Breast epithelium (tissue), 3 donors: ENCODE measurements around the gene TTC9B.

Source experiments
- CTCF ChIP-seq, 3 donors: fragments of 450-650 bp; IDR thresholded peaks; one replicate each; pipeline ENCODE4 v1.5.1; 2016 to 2017; ENCODE audit warnings: antibody characterized with exemption in 3 of 3, mild to moderate bottlenecking in 3 of 3, moderate library complexity in 3 of 3
- POLR2A ChIP-seq: fragments of 450-650 bp; IDR thresholded peaks from one replicate; pipeline ENCODE4 v1.6.1; 2016; ENCODE audit warnings: antibody characterized with exemption, mild to moderate bottlenecking, moderate library complexity
- POLR2AphosphoS5 ChIP-seq, 3 donors: sonication (generic); formaldehyde crosslinking; IDR thresholded peaks; one replicate each; pipeline ENCODE4 v1.6.1; 2017; ENCODE audit warnings: antibody characterized with exemption in 3 of 3

- TF ChIP-seq CTCF (IDR thresholded peaks at IDR 0.05) (no peak), POLR2A (no peak), POLR2AphosphoS5 (IDR thresholded peaks at IDR 0.05) (no peak)
Measured at GRCh38 chr19:40242480-40242879, 24.3 kb upstream of the TTC9B start.
